PC-9 (cell line): ENCODE data around the gene SLCO2A1. TPM values are rescaled to one million over a fixed set of nuclear protein-coding genes. Genes with fewer than 3 reads are reported as not detected.

Experiments
- BruUV-seq: library from RNA; stranded (reverse); fragments of 400-500 nt; replicated peaks from 2 replicates; lab custom pipeline; 2021; lab: Mats Ljungman, UMichigan
- CTCF ChIA-PET: fragments of 300-600 bp; sonication (Branson Sonifier 250); formaldehyde crosslinking; loops from one replicate; lab custom pipeline; 2022; ENCODE audit warnings: antibody characterized with exemption; lab: Charles Lee
- POLR2A ChIA-PET: fragments of 300-600 bp; sonication (Branson Sonifier 250); formaldehyde crosslinking; loops from one replicate; lab custom pipeline; 2022; ENCODE audit warnings: antibody characterized with exemption; ENCODE audit not compliant: unreplicated experiment; lab: Charles Lee
- DNase-seq, 2 experiments: peaks; one replicate each; pipeline versions ENCODE4 v3.0.0 to v3.0.0-alpha.2; 2015 to 2022; ENCODE audit warnings: mixed read lengths in 1 of 2
- H2AFZ ChIP-seq: fragments of 200-600 bp; sonication (generic); 2 replicates; pipeline ENCODE4 v1.8.1; 2017; ENCODE audit warnings: antibody characterized with exemption
- H3F3A ChIP-seq: fragments of 200-600 bp; sonication (generic); 2 replicates; pipeline ENCODE4 v1.8.1; 2017; ENCODE audit warnings: antibody characterized with exemption, mild to moderate bottlenecking, low read depth; ENCODE audit not compliant: insufficient read depth
- H3K27ac ChIP-seq: fragments of 200-600 bp; sonication (generic); 2 replicates; pipeline ENCODE4 v1.6.1; 2016; ENCODE audit warnings: mixed run types
- H3K27me3 ChIP-seq: fragments of 200-600 bp; sonication (generic); 2 replicates; pipeline ENCODE4 v1.6.1; 2016; ENCODE audit warnings: low read depth, mixed run types; ENCODE audit not compliant: insufficient read depth
- H3K36me3 ChIP-seq: fragments of 200-600 bp; sonication (generic); 2 replicates; pipeline ENCODE4 v1.6.1; 2016; ENCODE audit warnings: low read depth, mixed run types
- H3K4me1 ChIP-seq: fragments of 200-600 bp; sonication (generic); replicated peaks from 2 replicates; pipeline ENCODE4 v1.6.1; 2016; ENCODE audit warnings: mixed run types; ENCODE audit not compliant: insufficient read depth
- H3K4me2 ChIP-seq: fragments of 200-600 bp; sonication (generic); 2 replicates; pipeline ENCODE4 v1.6.1; 2017; ENCODE audit warnings: mixed run types
- H3K4me3 ChIP-seq: fragments of 200-600 bp; sonication (generic); 2 replicates; pipeline ENCODE4 v1.6.1; 2016; ENCODE audit warnings: mixed run types
- H3K79me2 ChIP-seq: fragments of 200-600 bp; sonication (generic); 2 replicates; pipeline ENCODE4 v1.6.1; 2017; ENCODE audit warnings: low read depth, mixed run types
- H3K9me2 ChIP-seq: fragments of 200-600 bp; sonication (generic); 2 replicates; pipeline ENCODE4 v1.8.1; 2017; ENCODE audit warnings: mild to moderate bottlenecking; ENCODE audit not compliant: insufficient read depth
- H3K9me3 ChIP-seq: fragments of 200-600 bp; sonication (generic); 2 replicates; pipeline ENCODE4 v1.8.1; 2016; ENCODE audit warnings: low read depth; ENCODE audit not compliant: insufficient read depth
- H4K20me1 ChIP-seq: fragments of 200-600 bp; sonication (generic); 2 replicates; pipeline ENCODE4 v1.8.1; 2017; ENCODE audit not compliant: insufficient read depth
- CTCF ChIP-seq: fragments of 200-600 bp; sonication (generic); conservative IDR thresholded peaks from 2 replicates; pipeline ENCODE4 v1.6.1; 2017; ENCODE audit warnings: mixed run types, antibody characterized with exemption, mild to moderate bottlenecking, moderate library complexity
- EZH2 ChIP-seq: fragments of 200-600 bp; sonication (generic); IDR thresholded peaks from 2 replicates; pipeline ENCODE4 v1.8.0; 2017; ENCODE audit warnings: antibody characterized with exemption, low read depth
- intact Hi-C: fragments of 100-400 bp; cut with micrococcal nuclease; formaldehyde crosslinking; loops from one replicate; pipeline ENCODE4 v1.10.0; 2022; ENCODE audit not compliant: unreplicated experiment
- total RNA-seq: library from RNA; stranded (reverse); gene quantifications from 2 replicates; pipeline ENCODE4 v1.2.3, GENCODE V29; 2021

The SLCO2A1 gene
- total RNA-seq, 1 experiment from 2014 or later, result 0.44 TPM

GRCh38 chr3:133883641-133884040, 146.1 kb downstream of the SLCO2A1 start:
- Histone ChIP-seq H3K27me3 (0 out of 2 replicates have a peak, but pooled peaks cover 3% of the 10 kb centered on the region), H3F3A (no peaks in the 10 kb centered on the region), H3K4me3 (no peak overlapping the region), H3K79me2 (no peaks in the 10 kb centered on the region), H2AFZ (no peak overlapping the region), H4K20me1 (no peaks in the 10 kb centered on the region), H3K36me3 (no peaks in the 10 kb centered on the region), H3K9me2 (no peaks in the 10 kb centered on the region), H3K4me2 (no peak overlapping the region), H3K4me1 (peaks cover 16% of the 10 kb centered on the region), H3K27ac (no peak overlapping the region), H3K9me3 (no peaks in the 10 kb centered on the region; the same call in 1 of the 2 replicates)
- no TSS peak for BruUV-seq
- POLR2A ChIA-PET, result no interaction called here
- TF ChIP-seq EZH2, result no peak
- TF ChIP-seq CTCF, result no peak
- intact Hi-C loops, result no loop called here
- no peak for DNase-seq
- CTCF ChIA-PET, result no interaction called here

GRCh38 chr3:133882986-133883586, 146.6 kb downstream of the SLCO2A1 start:
- Histone ChIP-seq H3K27me3 (0 out of 2 replicates have a peak, but pooled peaks cover 3% of the 10 kb centered on the region), H3K27ac (no peak overlapping the region), H3K9me3 (peaks cover 3% of the 10 kb centered on the region; the same call in 1 of the 2 replicates), H4K20me1 (no peaks in the 10 kb centered on the region), H3K9me2 (no peaks in the 10 kb centered on the region), H3K36me3 (no peaks in the 10 kb centered on the region), H3K4me3 (no peak overlapping the region), H3F3A (no peaks in the 10 kb centered on the region), H3K79me2 (no peaks in the 10 kb centered on the region), H3K4me2 (no peak overlapping the region), H2AFZ (no peak overlapping the region), H3K4me1 (peaks cover 16% of the 10 kb centered on the region)
- ChIA-PET CTCF (no interaction called here), POLR2A (no interaction called here)
- no peak for DNase-seq
- intact Hi-C loops, result no loop called here
- no TSS peak for BruUV-seq
- TF ChIP-seq CTCF (no peak), EZH2 (no peak)

GRCh38 chr3:133881939-133882825, 147.5 kb downstream of the SLCO2A1 start:
- TF ChIP-seq CTCF, result no peak
- no peak for TF ChIP-seq EZH2
- ChIA-PET CTCF (no interaction called here), POLR2A (no interaction called here)
- peak in 1 of 2 experiments; percentile 73 for DNase-seq
- Histone ChIP-seq H2AFZ (no peak overlapping the region), H4K20me1 (no peaks in the 10 kb centered on the region), H3F3A (no peaks in the 10 kb centered on the region), H3K4me2 (peak overlapping the region; percentile 33; the same call in 1 of the 2 replicates), H3K9me3 (peaks cover 4% of the 10 kb centered on the region; the same call in 1 of the 2 replicates), H3K4me1 (peaks cover 16% of the 10 kb centered on the region), H3K9me2 (no peaks in the 10 kb centered on the region), H3K36me3 (no peaks in the 10 kb centered on the region), H3K4me3 (no peak overlapping the region), H3K27ac (no peak overlapping the region), H3K27me3 (0 out of 2 replicates have a peak, but pooled peaks cover 3% of the 10 kb centered on the region), H3K79me2 (no peaks in the 10 kb centered on the region)
- intact Hi-C loops, result no loop called here
- BruUV-seq, result no TSS peak
